K562 (cell line): ENCODE results near the gene ALOX12. TPM values are rescaled to one million over a fixed set of nuclear protein-coding genes. Genes with fewer than 3 reads are reported as not detected.

Experiments used
- BHLHE40 ChIP-seq: IDR thresholded peaks from 2 replicates; pipeline ENCODE4 v1.6.1; 2011; ENCODE audit warnings: low read length, improper control_type of control experiment
- C11orf30 ChIP-seq: fragments of 450-650 bp; IDR thresholded peaks from 2 replicates; pipeline ENCODE4 v1.6.1; 2016; ENCODE audit warnings: low read depth, mild to moderate bottlenecking
- CREM ChIP-seq: IDR thresholded peaks from 2 replicates; pipeline ENCODE4 v1.6.1; 2014; ENCODE audit warnings: antibody characterized with exemption, low read depth
- CXXC5 ChIP-seq: fragments of 250-450 bp; sonication (Bioruptor Pico); IDR thresholded peaks from 2 replicates; pipeline ENCODE4 v1.8.0; 2022; ENCODE audit warnings: inconsistent platforms, mild to moderate bottlenecking, moderate library complexity
- HEY1 ChIP-seq: fragments of 250-450 bp; sonication (Bioruptor Pico); IDR thresholded peaks from 2 replicates; pipeline ENCODE4 v1.5.0; 2020; ENCODE audit warnings: mild to moderate bottlenecking, moderate library complexity, borderline replicate concordance
- JUNB ChIP-seq: fragments of 450-650 bp; formaldehyde crosslinking; conservative IDR thresholded peaks from 2 replicates; pipeline ENCODE4 v1.4.0; 2020; ENCODE audit warnings: mild to moderate bottlenecking
- MYBL2 ChIP-seq, 2 experiments: fragments of 450-650 bp in 1 of 2; sonication (generic) in 1 of 2; formaldehyde crosslinking in 1 of 2; IDR thresholded peaks; 2 replicates each; pipeline versions ENCODE4 v1.6.1 to v1.8.1; 2017 to 2022; ENCODE audit warnings: borderline replicate concordance in 1 of 2, inconsistent platforms in 1 of 2, low read depth in 1 of 2, mild to moderate bottlenecking in 1 of 2, missing genetic modification reagents in 1 of 2, moderate library complexity in 1 of 2
- SMC3 ChIP-seq: conservative IDR thresholded peaks from 2 replicates; pipeline ENCODE4 v1.6.1; 2011; ENCODE audit warnings: low read depth, low read length, improper control_type of control experiment; ENCODE audit not compliant: insufficient read depth
- STAG1 ChIP-seq: sonication (generic); formaldehyde crosslinking; IDR thresholded peaks from 2 replicates; pipeline ENCODE4 v1.5.0; 2020; ENCODE audit warnings: missing genetic modification reagents, borderline replicate concordance
- ZNF764 ChIP-seq: fragments of 250-450 bp; sonication (Bioruptor Pico); IDR thresholded peaks from 2 replicates; pipeline ENCODE4 v1.4.0; 2020; ENCODE audit warnings: low read depth, mild to moderate bottlenecking, moderate library complexity
- polyA plus RNA-seq, 8 experiments: library from polyadenylated mRNA; depleted of rRNA in 4 of 8; stranded (reverse) in 5 of 8; unstranded in 3 of 8; fragments of >200 nt; fragmentation: Nextera tagmentation in 2 of 8; fragmentation: Illumina TruSeq in 1 of 8; extraction: Ambion mirVana in 2 of 8; extraction: Trizol in 1 of 8; gene quantifications; 2 replicates each; pipeline versions ENCODE4 v1.2.1 to v1.2.3, GENCODE V29; 2011 to 2014; ENCODE audit warnings: inconsistent platforms in 1 of 8, missing spikeins in 1 of 8
- total RNA-seq, 7 experiments: library from RNA; depleted of rRNA in 6 of 7; stranded (reverse); fragments of >200 nt in 6 of 7; fragmentation: Illumina TruSeq in 2 of 7; extraction: Trizol in 2 of 7; gene quantifications; 2 replicates each; pipeline versions ENCODE4 v1.2.1 to v1.2.3, GENCODE V29; 2011 to 2021; ENCODE audit warnings: low replicate concordance in 1 of 7
- TF ChIP-seq, protein P1 (sequence below), 2 experiments: fragments of 450-650 bp; formaldehyde crosslinking in 1 of 2; IDR thresholded peaks; 2 replicates each; pipeline versions ENCODE4 v1.4.0 to v1.6.1; 2014 to 2020; ENCODE audit warnings: mild to moderate bottlenecking in 2 of 2, borderline replicate concordance in 1 of 2, low read depth in 1 of 2
- TF ChIP-seq, protein P2 (sequence below), 2 experiments: fragments of 450-650 bp in 1 of 2; sonication (generic) in 1 of 2; formaldehyde crosslinking in 1 of 2; IDR thresholded peaks in 1 of 2; conservative IDR thresholded peaks in 1 of 2; 2 replicates each; pipeline versions ENCODE4 v1.6.1 to v1.8.1; 2016 to 2023; ENCODE audit warnings: mild to moderate bottlenecking in 2 of 2, moderate library complexity in 2 of 2, inconsistent platforms in 1 of 2, missing genetic modification reagents in 1 of 2
- TF ChIP-seq, protein P3 (sequence below): sonication (generic); formaldehyde crosslinking; IDR thresholded peaks from 2 replicates; pipeline ENCODE4 v1.8.0; 2022; ENCODE audit warnings: missing genetic modification reagents, mild to moderate bottlenecking, moderate library complexity, borderline replicate concordance
- TF ChIP-seq, protein P4 (sequence below): fragments of 450-650 bp; IDR thresholded peaks from 2 replicates; pipeline ENCODE4 v1.6.1; 2017; ENCODE audit warnings: mild to moderate bottlenecking, moderate library complexity

ALOX12 gene
- total and polyA plus RNA-seq, 9 of the 15 experiments (the other 6 are each of a cell fraction or from before 2014, with no cell fraction given) = 0.09 to 1.1 (median 0.47) TPM; not detected in 1

DNA sequence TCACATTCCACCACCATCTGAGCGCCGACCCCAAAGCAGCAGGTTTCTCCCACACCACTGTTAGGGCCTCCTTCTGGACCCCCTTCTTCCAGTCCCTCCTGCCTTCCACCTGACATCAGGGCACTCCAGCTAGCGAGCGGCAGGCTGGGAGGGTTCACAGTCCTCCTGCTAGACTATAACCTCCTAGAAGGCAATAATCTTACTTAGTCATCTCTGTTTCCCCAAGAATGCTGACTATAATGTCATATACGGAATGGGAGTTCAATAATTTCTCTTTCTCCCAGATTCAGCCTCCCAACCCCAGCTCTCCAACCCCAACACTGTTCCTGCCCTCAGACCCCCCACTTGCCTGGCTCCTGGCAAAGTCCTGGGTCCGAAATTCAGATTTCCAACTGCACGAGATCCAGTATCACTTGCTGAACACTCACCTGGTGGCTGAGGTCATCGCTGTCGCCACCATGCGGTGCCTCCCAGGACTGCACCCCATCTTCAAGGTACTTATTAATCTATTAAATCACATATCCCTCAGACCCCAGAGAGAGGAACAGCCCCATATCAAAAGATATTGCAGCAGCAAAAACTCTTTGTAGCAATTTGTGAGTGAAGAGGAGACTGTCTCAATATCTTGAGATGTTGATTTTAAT, 5.6 kb downstream of the ALOX12 start (continued):
- TF ChIP-seq HEY1 (CRISPR knock-in tag) (no peak), CREM (0 out of 2 replicates have a peak, but pooled peaks have one; percentile 13), ZNF764 (CRISPR knock-in tag) (peak; percentile 62; the same call in 1 of the 2 replicates), JUNB (CRISPR knock-in tag) (no peak), C11orf30 (peak; percentile 49; the same call in 1 of the 2 replicates), STAG1 (peak; percentile 16; the same call in 1 of the 2 replicates), SMC3 (peak; percentile 56), CXXC5 (CRISPR knock-in tag) (peak; percentile 48; the same call in 1 of the 2 replicates), BHLHE40 (peak; percentile 50), MYBL2 (IDR thresholded peaks at IDR 0.05; ENCODE audit: low read depth) (no peak), MYBL2 (CRISPR knock-in tag; IDR thresholded peaks at IDR 0.05; ENCODE audit: borderline replicate concordance) (no peak)
- TF ChIP-seq, protein P1, sequence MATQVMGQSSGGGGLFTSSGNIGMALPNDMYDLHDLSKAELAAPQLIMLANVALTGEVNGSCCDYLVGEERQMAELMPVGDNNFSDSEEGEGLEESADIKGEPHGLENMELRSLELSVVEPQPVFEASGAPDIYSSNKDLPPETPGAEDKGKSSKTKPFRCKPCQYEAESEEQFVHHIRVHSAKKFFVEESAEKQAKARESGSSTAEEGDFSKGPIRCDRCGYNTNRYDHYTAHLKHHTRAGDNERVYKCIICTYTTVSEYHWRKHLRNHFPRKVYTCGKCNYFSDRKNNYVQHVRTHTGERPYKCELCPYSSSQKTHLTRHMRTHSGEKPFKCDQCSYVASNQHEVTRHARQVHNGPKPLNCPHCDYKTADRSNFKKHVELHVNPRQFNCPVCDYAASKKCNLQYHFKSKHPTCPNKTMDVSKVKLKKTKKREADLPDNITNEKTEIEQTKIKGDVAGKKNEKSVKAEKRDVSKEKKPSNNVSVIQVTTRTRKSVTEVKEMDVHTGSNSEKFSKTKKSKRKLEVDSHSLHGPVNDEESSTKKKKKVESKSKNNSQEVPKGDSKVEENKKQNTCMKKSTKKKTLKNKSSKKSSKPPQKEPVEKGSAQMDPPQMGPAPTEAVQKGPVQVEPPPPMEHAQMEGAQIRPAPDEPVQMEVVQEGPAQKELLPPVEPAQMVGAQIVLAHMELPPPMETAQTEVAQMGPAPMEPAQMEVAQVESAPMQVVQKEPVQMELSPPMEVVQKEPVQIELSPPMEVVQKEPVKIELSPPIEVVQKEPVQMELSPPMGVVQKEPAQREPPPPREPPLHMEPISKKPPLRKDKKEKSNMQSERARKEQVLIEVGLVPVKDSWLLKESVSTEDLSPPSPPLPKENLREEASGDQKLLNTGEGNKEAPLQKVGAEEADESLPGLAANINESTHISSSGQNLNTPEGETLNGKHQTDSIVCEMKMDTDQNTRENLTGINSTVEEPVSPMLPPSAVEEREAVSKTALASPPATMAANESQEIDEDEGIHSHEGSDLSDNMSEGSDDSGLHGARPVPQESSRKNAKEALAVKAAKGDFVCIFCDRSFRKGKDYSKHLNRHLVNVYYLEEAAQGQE (IDR thresholded peaks at IDR 0.05; ENCODE audit: borderline replicate concordance) = peak; percentile 78
- TF ChIP-seq, protein P1 (CRISPR knock-in tag; IDR thresholded peaks at IDR 0.05; ENCODE audit: low read depth) = no peak
- TF ChIP-seq, protein P2, sequence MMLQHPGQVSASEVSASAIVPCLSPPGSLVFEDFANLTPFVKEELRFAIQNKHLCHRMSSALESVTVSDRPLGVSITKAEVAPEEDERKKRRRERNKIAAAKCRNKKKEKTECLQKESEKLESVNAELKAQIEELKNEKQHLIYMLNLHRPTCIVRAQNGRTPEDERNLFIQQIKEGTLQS (IDR thresholded peaks at IDR 0.05) = 0 out of 2 replicates have a peak, but pooled peaks have one; percentile 23
- TF ChIP-seq, protein P2 (CRISPR knock-in tag; conservative IDR thresholded peaks at IDR 0.05) = no peak
- TF ChIP-seq, protein P3, sequence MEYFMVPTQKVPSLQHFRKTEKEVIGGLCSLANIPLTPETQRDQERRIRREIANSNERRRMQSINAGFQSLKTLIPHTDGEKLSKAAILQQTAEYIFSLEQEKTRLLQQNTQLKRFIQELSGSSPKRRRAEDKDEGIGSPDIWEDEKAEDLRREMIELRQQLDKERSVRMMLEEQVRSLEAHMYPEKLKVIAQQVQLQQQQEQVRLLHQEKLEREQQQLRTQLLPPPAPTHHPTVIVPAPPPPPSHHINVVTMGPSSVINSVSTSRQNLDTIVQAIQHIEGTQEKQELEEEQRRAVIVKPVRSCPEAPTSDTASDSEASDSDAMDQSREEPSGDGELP (CRISPR knock-in tag) = peak; percentile 47; the same call in 1 of the 2 replicates
- TF ChIP-seq, protein P4, sequence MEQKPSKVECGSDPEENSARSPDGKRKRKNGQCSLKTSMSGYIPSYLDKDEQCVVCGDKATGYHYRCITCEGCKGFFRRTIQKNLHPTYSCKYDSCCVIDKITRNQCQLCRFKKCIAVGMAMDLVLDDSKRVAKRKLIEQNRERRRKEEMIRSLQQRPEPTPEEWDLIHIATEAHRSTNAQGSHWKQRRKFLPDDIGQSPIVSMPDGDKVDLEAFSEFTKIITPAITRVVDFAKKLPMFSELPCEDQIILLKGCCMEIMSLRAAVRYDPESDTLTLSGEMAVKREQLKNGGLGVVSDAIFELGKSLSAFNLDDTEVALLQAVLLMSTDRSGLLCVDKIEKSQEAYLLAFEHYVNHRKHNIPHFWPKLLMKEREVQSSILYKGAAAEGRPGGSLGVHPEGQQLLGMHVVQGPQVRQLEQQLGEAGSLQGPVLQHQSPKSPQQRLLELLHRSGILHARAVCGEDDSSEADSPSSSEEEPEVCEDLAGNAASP = no peak
